Chondrocyte (in vitro differentiated cells): ENCODE measurements around the gene ZFYVE27. TPM values are rescaled to one million over a fixed set of nuclear protein-coding genes. Genes with fewer than 3 reads are reported as not detected.

ENCODE experiments used
- DNase-seq: peaks from one replicate; pipeline ENCODE4 v3.0.0; 2021; ENCODE audit warnings: mixed read lengths, low spot score
- H3K27ac Mint-ChIP-seq: one replicate; pipeline ENCODE4 v1.8.0; 2021; ENCODE audit warnings: mild to moderate bottlenecking, moderate library complexity, mixed read lengths; ENCODE audit not compliant: unreplicated experiment
- H3K27me3 Mint-ChIP-seq: 2 replicates; pipeline ENCODE4 v1.8.0; 2021; ENCODE audit warnings: low read depth, mixed read lengths
- H3K36me3 Mint-ChIP-seq: 2 replicates; pipeline ENCODE4 v1.8.0; 2021; ENCODE audit warnings: low read depth, mixed read lengths
- H3K4me1 Mint-ChIP-seq: 2 replicates; pipeline ENCODE4 v1.8.0; 2021; ENCODE audit warnings: low read depth, mild to moderate bottlenecking, mixed read lengths
- H3K4me3 Mint-ChIP-seq: one replicate; pipeline ENCODE4 v1.8.0; 2021; ENCODE audit warnings: mild to moderate bottlenecking, moderate library complexity, mixed read lengths; ENCODE audit not compliant: unreplicated experiment
- H3K9me3 Mint-ChIP-seq: 2 replicates; pipeline ENCODE4 v1.8.0; 2021; ENCODE audit warnings: low read depth, mixed read lengths
- total RNA-seq: library from RNA; stranded (reverse); gene quantifications from 3 replicates; pipeline ENCODE4 v1.2.1, GENCODE V29; 2021
- TF ChIP-seq, protein P1 (sequence below): fragments of 200-600 bp; sonication (generic); IDR thresholded peaks from 2 replicates; pipeline ENCODE4 v1.5.0; 2021; ENCODE audit warnings: antibody characterized with exemption, mild to moderate bottlenecking, moderate library complexity

The ZFYVE27 gene
- total RNA-seq, 1 donor from 2014 or later, result 16.9 TPM

DNA sequence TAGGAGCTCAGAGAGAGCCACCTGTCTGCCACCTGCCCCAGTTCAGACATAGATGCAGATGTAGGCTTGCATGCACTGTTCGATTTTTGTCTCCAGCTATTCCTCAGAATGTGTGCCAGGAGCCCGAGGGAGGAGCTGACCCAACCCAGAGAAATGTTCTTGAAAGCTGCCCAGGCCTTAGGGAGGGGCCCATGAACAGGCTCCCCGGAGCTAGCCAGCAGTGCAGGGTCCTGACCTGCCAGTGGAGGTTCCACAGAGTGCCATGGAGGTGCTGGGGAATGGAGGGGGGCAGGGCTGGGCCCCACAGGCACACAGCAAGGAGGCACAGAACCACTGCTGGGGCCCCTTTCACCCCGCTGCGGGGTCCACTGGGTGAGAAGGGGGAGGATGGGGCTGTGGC lies 64.5 kb downstream of the ZFYVE27 start:
- H3K4me3 Mint-ChIP-seq, result no peak overlapping the region
- TF ChIP-seq, protein P1, sequence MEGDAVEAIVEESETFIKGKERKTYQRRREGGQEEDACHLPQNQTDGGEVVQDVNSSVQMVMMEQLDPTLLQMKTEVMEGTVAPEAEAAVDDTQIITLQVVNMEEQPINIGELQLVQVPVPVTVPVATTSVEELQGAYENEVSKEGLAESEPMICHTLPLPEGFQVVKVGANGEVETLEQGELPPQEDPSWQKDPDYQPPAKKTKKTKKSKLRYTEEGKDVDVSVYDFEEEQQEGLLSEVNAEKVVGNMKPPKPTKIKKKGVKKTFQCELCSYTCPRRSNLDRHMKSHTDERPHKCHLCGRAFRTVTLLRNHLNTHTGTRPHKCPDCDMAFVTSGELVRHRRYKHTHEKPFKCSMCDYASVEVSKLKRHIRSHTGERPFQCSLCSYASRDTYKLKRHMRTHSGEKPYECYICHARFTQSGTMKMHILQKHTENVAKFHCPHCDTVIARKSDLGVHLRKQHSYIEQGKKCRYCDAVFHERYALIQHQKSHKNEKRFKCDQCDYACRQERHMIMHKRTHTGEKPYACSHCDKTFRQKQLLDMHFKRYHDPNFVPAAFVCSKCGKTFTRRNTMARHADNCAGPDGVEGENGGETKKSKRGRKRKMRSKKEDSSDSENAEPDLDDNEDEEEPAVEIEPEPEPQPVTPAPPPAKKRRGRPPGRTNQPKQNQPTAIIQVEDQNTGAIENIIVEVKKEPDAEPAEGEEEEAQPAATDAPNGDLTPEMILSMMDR, result no peak
- no peaks in the 10 kb centered on the region for H3K4me1 Mint-ChIP-seq
- DNase-seq, result no peak
- peaks cover 6% of the 10 kb centered on the region for H3K36me3 Mint-ChIP-seq
- no peak overlapping the region for H3K27ac Mint-ChIP-seq
- H3K9me3 Mint-ChIP-seq, result peaks cover 16% of the 10 kb centered on the region
- H3K27me3 Mint-ChIP-seq, result peaks cover 38% of the 10 kb centered on the region

GRCh38 chr10:97805096-97805884 lies 68.4 kb downstream of the ZFYVE27 start:
- H3K4me3 Mint-ChIP-seq, result no peak overlapping the region
- TF ChIP-seq, protein P1, result no peak
- no peak overlapping the region for H3K27ac Mint-ChIP-seq
- H3K9me3 Mint-ChIP-seq, result no peaks in the 10 kb centered on the region
- no peaks in the 10 kb centered on the region for H3K4me1 Mint-ChIP-seq
- no peak for DNase-seq
- H3K36me3 Mint-ChIP-seq, result no peaks in the 10 kb centered on the region
- H3K27me3 Mint-ChIP-seq, result peaks cover 27% of the 10 kb centered on the region

DNA sequence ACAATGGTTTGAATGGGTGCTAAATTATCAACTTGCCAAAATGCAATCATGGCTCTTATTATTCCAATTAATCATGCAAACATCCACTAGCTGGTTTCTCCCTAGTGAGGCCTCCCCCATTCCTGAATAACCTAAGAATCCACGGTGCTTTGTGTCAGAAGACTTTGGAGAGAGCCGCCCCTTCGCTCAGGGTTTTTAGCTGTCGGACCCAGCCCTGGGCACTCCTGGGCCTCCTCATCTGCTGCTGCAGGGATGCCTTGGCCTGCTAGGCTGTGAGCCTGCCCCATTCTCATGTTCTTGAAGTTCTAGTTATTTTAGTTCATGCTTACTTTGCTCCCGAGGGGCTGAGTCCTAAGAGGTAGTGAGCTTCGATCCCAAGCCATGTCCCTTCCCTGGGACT lies 69.0 kb downstream of the ZFYVE27 start:
- Mint-ChIP-seq H3K27me3 (peaks cover 25% of the 10 kb centered on the region), H3K4me1 (no peaks in the 10 kb centered on the region), H3K36me3 (no peaks in the 10 kb centered on the region), H3K4me3 (no peak overlapping the region), H3K9me3 (no peaks in the 10 kb centered on the region), H3K27ac (no peak overlapping the region)
- TF ChIP-seq, protein P1, result no peak
- no peak for DNase-seq

DNA sequence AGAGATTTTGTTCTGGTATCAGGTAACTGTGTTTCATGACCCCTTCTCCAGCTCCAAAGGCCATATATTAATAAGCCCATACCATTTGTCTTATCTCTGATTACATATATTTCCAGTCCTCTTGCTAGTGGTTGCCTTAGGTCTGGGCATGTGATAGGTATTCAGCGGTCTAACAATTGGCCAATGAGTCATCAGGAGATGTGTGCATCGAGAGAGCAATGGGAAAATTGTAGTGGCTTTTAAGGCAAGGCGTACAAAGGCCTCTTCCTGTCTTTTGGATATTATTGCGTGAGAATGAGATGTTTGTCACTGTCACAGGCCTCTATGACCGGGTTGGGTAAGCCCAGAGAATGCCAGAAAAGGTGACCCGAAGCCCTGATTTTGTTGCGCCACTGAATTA lies 73.5 kb downstream of the ZFYVE27 start:
- H3K9me3 Mint-ChIP-seq, result no peaks in the 10 kb centered on the region
- peaks cover 8% of the 10 kb centered on the region for H3K27me3 Mint-ChIP-seq
- DNase-seq, result no peak
- no peaks in the 10 kb centered on the region for H3K36me3 Mint-ChIP-seq
- H3K4me3 Mint-ChIP-seq, result no peak overlapping the region
- H3K27ac Mint-ChIP-seq, result no peak overlapping the region
- H3K4me1 Mint-ChIP-seq, result peaks cover 6% of the 10 kb centered on the region
- TF ChIP-seq, protein P1, result no peak

Other genes starting within 250 kb of the ZFYVE27 start
- 63.4 to 80.2 TPM (median 66.6 TPM) in 3 replicates for gene MMS19, start 238.7 kb upstream of the ZFYVE27 start, total RNA-seq
- gene UBTD1, start 238.2 kb upstream of the ZFYVE27 start, total RNA-seq, result 29.3 to 38.2 TPM (median 38.2 TPM) in 3 replicates
- 0.46 to 0.60 TPM (median 0.54 TPM) in 3 replicates for gene ANKRD2, start 164.3 kb upstream of the ZFYVE27 start, total RNA-seq
- 0.12 TPM in 1 of 3 replicates, not detected in the others for gene HOGA1, start 152.7 kb upstream of the ZFYVE27 start, total RNA-seq
- not detected in 3 replicates for gene C10orf62, start 147.4 kb upstream of the ZFYVE27 start, total RNA-seq
- 11.3 to 13.7 TPM (median 11.8 TPM) in 3 replicates for gene MORN4, start 103.6 kb upstream of the ZFYVE27 start, total RNA-seq
- gene PI4K2A, start 96.5 kb upstream of the ZFYVE27 start, total RNA-seq, result 20.1 to 20.9 TPM (median 20.1 TPM) in 3 replicates
- 5.1 to 7.7 TPM (median 6.5 TPM) in 3 replicates for gene AVPI1, start 49.9 kb upstream of the ZFYVE27 start, total RNA-seq
- gene MARVELD1, start 23.4 kb upstream of the ZFYVE27 start, total RNA-seq, result 133 to 150 TPM (median 143 TPM) in 3 replicates
- gene SFRP5, start 34.9 kb downstream of the ZFYVE27 start, total RNA-seq, result 0.31 to 0.80 TPM (median 0.35 TPM) in 3 replicates
- 0.12 to 0.27 TPM (median 0.13 TPM) in 3 replicates for gene GOLGA7B, start 112.7 kb downstream of the ZFYVE27 start, total RNA-seq